Breast epithelium (tissue), 3 donors: ENCODE measurements around the gene TRIM74.

Experiments used
- POLR2AphosphoS5 ChIP-seq, 3 donors: sonication (generic); formaldehyde crosslinking; IDR thresholded peaks; one replicate each; pipeline ENCODE4 v1.6.1; 2017; ENCODE audit warnings: antibody characterized with exemption in 3 of 3
- TF ChIP-seq, protein P1 (sequence below), 3 donors: fragments of 450-650 bp; IDR thresholded peaks; one replicate each; pipeline ENCODE4 v1.5.1; 2016 to 2017; ENCODE audit warnings: antibody characterized with exemption in 3 of 3, mild to moderate bottlenecking in 3 of 3, moderate library complexity in 3 of 3

DNA sequence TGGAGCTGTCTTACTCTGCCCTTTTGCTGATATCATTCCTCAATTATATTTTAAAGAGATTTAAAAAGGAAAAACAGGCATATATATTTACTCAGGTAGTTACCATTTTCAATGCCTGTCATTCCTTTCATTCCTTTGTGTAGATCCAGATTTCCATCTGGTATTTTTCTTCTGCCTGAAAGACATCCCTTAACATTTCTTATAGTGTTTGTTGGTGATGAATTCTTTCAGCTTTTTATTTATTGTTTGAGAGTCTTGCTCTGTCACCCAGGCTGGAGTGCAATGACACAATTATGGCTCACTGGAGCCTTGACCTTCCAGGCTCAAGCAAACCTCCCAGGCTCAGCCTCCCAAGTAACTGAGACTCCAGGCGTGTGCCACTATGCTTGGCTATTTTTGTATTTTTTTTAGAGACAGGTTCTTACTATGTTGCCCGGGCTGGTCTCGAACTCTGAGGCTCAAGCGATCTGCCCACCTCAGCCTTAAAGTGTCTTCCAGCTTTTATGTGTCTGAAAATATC, 50.0 kb downstream of the TRIM74 start:
- no peak for TF ChIP-seq POLR2AphosphoS5 (IDR thresholded peaks at IDR 0.05)
- TF ChIP-seq, protein P1, sequence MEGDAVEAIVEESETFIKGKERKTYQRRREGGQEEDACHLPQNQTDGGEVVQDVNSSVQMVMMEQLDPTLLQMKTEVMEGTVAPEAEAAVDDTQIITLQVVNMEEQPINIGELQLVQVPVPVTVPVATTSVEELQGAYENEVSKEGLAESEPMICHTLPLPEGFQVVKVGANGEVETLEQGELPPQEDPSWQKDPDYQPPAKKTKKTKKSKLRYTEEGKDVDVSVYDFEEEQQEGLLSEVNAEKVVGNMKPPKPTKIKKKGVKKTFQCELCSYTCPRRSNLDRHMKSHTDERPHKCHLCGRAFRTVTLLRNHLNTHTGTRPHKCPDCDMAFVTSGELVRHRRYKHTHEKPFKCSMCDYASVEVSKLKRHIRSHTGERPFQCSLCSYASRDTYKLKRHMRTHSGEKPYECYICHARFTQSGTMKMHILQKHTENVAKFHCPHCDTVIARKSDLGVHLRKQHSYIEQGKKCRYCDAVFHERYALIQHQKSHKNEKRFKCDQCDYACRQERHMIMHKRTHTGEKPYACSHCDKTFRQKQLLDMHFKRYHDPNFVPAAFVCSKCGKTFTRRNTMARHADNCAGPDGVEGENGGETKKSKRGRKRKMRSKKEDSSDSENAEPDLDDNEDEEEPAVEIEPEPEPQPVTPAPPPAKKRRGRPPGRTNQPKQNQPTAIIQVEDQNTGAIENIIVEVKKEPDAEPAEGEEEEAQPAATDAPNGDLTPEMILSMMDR (IDR thresholded peaks at IDR 0.05): no peak
